Calu3 (cell line): Measurements from ENCODE around the gene CHAD. TPM values are rescaled to one million over a fixed set of nuclear protein-coding genes. Genes with fewer than 3 reads are reported as not detected.
A peak's percentile ranks its signal among the peaks of the same experiment; 100 is the strongest.

Experiments used
- BruUV-seq: library from RNA; stranded (reverse); fragments of 400-500 nt; replicated peaks from 2 replicates; lab custom pipeline; 2021; lab: Mats Ljungman, UMichigan
- CTCF ChIA-PET: fragments of 300-600 bp; sonication (Branson Sonifier 250); formaldehyde crosslinking; loops from one replicate; lab custom pipeline; 2022; ENCODE audit warnings: antibody characterized with exemption; lab: Charles Lee
- DNase-seq: peaks from one replicate; pipeline ENCODE4 v3.0.0; 2022
- H3K27ac Mint-ChIP-seq: one replicate; pipeline ENCODE4 v1.8.0; 2022; ENCODE audit warnings: mixed read lengths; ENCODE audit not compliant: unreplicated experiment
- H3K27me3 Mint-ChIP-seq: one replicate; pipeline ENCODE4 v1.8.0; 2022; ENCODE audit warnings: mixed read lengths; ENCODE audit not compliant: unreplicated experiment
- H3K36me3 Mint-ChIP-seq: one replicate; pipeline ENCODE4 v1.8.0; 2022; ENCODE audit warnings: mild to moderate bottlenecking, moderate library complexity, mixed read lengths; ENCODE audit not compliant: insufficient read depth, unreplicated experiment
- H3K4me1 Mint-ChIP-seq: one replicate; pipeline ENCODE4 v1.8.0; 2022; ENCODE audit warnings: mild to moderate bottlenecking, low read depth, mixed read lengths; ENCODE audit not compliant: unreplicated experiment
- H3K4me3 Mint-ChIP-seq: one replicate; pipeline ENCODE4 v1.8.0; 2022; ENCODE audit warnings: mild to moderate bottlenecking, low read depth, moderate library complexity, mixed read lengths; ENCODE audit not compliant: unreplicated experiment
- H3K9me3 Mint-ChIP-seq: one replicate; pipeline ENCODE4 v1.8.0; 2022; ENCODE audit warnings: low read depth, mixed read lengths; ENCODE audit not compliant: unreplicated experiment
- CTCF ChIP-seq: fragments of 200-600 bp; IDR thresholded peaks from one replicate; pipeline ENCODE4 v1.8.0; 2022; ENCODE audit warnings: antibody characterized with exemption; ENCODE audit not compliant: unreplicated experiment
- intact Hi-C: fragments of 100-400 bp; cut with micrococcal nuclease; formaldehyde crosslinking; loops from one replicate; pipeline ENCODE4 v1.10.0; 2022; ENCODE audit not compliant: unreplicated experiment
- total RNA-seq: library from RNA; stranded (reverse); gene quantifications from 2 replicates; pipeline ENCODE4 v1.2.3, GENCODE V29; 2022

Gene CHAD
- total RNA-seq, 1 experiment from 2014 or later: not detected

GRCh38 chr17:50424996-50425681, 43.5 kb downstream of the CHAD start:
- no peak for TF ChIP-seq CTCF
- BruUV-seq: no TSS peak
- H3K4me1 Mint-ChIP-seq: peaks cover 73% of the 10 kb centered on the region
- peak overlapping the region; percentile 87 for H3K4me3 Mint-ChIP-seq
- peaks cover 45% of the 10 kb centered on the region for H3K36me3 Mint-ChIP-seq
- H3K27ac Mint-ChIP-seq: peak overlapping the region; percentile 88
- no peaks in the 10 kb centered on the region for H3K27me3 Mint-ChIP-seq
- H3K9me3 Mint-ChIP-seq: no peaks in the 10 kb centered on the region
- CTCF ChIA-PET: interaction anchor here (0.7 to 5.4 kb wide), 3 partner anchors 28 to 343 kb away, joined by 3 to 36 read pairs (median 4); partner anchors contain the start of gene LRRC59
- no peak for DNase-seq
- intact Hi-C loops: loop anchor here (5.0 kb wide), 1 partner anchor 52 kb away; the partner anchor contains the start of gene RSAD1

- no peaks in the 10 kb centered on the region for H3K9me3 Mint-ChIP-seq
- CTCF ChIA-PET: interaction anchor here (0.6 to 5.4 kb wide), 3 partner anchors 27 to 211 kb away, joined by 3 to 36 read pairs (median 4); partner anchors contain the start of gene LRRC59
- H3K4me3 Mint-ChIP-seq: peak overlapping the region; percentile 87
- no peak for TF ChIP-seq CTCF
- H3K27me3 Mint-ChIP-seq: no peaks in the 10 kb centered on the region
- H3K4me1 Mint-ChIP-seq: peaks cover 70% of the 10 kb centered on the region
- peak overlapping the region; percentile 88 for H3K27ac Mint-ChIP-seq
- H3K36me3 Mint-ChIP-seq: peaks cover 37% of the 10 kb centered on the region
- intact Hi-C loops: loop anchor here (5.0 kb wide), 1 partner anchor 53 kb away; the partner anchor contains the start of gene RSAD1
- DNase-seq: peak; percentile 24
- BruUV-seq: no TSS peak
Measured at GRCh38 chr17:50424246-50424995, 44.3 kb downstream of the CHAD start.

GRCh38 chr17:50423553-50424159, 45.0 kb downstream of the CHAD start:
- Mint-ChIP-seq H3K4me1 (peaks cover 62% of the 10 kb centered on the region), H3K9me3 (peaks cover 2% of the 10 kb centered on the region), H3K27ac (peak overlapping the region; percentile 88), H3K27me3 (no peaks in the 10 kb centered on the region), H3K4me3 (peak overlapping the region; percentile 87), H3K36me3 (peaks cover 36% of the 10 kb centered on the region)
- DNase-seq: peak; percentile 97
- CTCF ChIA-PET: interaction anchor here (0.6 to 5.4 kb wide), 3 partner anchors 26 to 211 kb away, joined by 3 to 36 read pairs (median 4); partner anchors contain the start of gene LRRC59
- BruUV-seq: no TSS peak
- TF ChIP-seq CTCF: no peak
- intact Hi-C loops: loop anchor here (5.0 kb wide), 1 partner anchor 54 kb away; the partner anchor contains the start of gene RSAD1

DNA sequence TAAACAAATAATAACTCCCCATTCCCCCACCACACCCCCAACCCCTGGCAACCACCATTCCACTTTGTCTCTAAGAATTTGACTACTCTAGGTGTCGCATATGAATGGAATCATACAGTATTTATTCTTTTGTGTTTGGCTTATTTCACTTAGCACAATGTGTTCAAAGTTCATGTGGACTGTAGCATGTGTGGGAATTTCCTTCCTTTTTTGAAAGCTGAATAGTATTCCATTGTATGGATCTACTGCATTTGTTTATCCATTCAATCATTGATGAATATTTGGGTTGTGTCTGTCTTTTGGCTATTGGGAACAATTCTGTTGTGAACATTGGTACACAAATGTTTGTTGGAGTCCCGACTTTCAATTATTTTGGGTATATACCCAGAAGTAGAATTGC, 45.9 kb downstream of the CHAD start:
- Mint-ChIP-seq H3K27me3 (no peaks in the 10 kb centered on the region), H3K27ac (peak overlapping the region; percentile 88), H3K4me1 (peaks cover 56% of the 10 kb centered on the region), H3K36me3 (peaks cover 36% of the 10 kb centered on the region), H3K4me3 (no peak overlapping the region), H3K9me3 (peaks cover 2% of the 10 kb centered on the region)
- intact Hi-C loops: loop anchor here (5.0 kb wide), 1 partner anchor 55 kb away; the partner anchor contains the start of gene RSAD1
- TF ChIP-seq CTCF: no peak
- CTCF ChIA-PET: interaction anchor here (0.7 to 5.4 kb wide), 2 partner anchors 25 to 225 kb away, joined by 15 to 36 read pairs; partner anchors contain the start of gene LRRC59
- no peak for DNase-seq
- no TSS peak for BruUV-seq
